Measurements from ENCODE around the gene PHACTR3.

PHACTR3 gene

DNA sequence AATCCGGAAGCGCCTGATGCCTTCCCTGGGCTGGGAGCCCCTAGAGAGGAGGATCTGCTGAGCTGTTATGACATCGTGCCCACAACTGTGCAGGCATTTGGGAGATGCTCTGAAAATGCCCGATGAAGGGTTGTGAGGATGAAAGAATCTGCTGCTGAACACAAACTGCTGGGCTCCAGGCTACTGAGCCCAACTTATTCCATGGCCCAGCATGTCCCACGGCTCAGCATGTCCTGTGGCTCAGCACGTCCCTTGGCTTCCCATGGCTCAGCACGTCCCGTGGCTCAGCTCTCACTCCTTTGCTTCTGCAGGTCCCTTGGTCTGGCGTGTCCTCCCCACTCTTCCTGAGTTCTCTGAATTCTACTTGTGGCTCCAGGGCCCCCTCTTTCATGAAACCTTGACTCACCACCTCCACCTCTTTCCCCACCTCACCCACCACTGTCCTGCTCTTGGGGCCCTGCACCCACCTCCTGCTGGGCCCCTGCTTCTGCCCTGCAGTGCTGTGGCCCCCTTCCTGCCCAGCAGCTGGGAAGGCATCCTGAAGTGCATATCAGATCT lies 80.4 kb downstream of the PHACTR3 start:
- DNase-seq (ENCODE audit: low spot score) = no peak
- TF ChIP-seq, protein P1, sequence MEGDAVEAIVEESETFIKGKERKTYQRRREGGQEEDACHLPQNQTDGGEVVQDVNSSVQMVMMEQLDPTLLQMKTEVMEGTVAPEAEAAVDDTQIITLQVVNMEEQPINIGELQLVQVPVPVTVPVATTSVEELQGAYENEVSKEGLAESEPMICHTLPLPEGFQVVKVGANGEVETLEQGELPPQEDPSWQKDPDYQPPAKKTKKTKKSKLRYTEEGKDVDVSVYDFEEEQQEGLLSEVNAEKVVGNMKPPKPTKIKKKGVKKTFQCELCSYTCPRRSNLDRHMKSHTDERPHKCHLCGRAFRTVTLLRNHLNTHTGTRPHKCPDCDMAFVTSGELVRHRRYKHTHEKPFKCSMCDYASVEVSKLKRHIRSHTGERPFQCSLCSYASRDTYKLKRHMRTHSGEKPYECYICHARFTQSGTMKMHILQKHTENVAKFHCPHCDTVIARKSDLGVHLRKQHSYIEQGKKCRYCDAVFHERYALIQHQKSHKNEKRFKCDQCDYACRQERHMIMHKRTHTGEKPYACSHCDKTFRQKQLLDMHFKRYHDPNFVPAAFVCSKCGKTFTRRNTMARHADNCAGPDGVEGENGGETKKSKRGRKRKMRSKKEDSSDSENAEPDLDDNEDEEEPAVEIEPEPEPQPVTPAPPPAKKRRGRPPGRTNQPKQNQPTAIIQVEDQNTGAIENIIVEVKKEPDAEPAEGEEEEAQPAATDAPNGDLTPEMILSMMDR (IDR thresholded peaks at IDR 0.05; ENCODE audit: borderline replicate concordance, control extremely low read depth, extremely low read depth, insufficient read depth, missing control alignments) = no peak
- in situ Hi-C loops (cut with MboI; ENCODE audit: low sequenced_read_pairs, unreplicated experiment) = no loop called here

DNA sequence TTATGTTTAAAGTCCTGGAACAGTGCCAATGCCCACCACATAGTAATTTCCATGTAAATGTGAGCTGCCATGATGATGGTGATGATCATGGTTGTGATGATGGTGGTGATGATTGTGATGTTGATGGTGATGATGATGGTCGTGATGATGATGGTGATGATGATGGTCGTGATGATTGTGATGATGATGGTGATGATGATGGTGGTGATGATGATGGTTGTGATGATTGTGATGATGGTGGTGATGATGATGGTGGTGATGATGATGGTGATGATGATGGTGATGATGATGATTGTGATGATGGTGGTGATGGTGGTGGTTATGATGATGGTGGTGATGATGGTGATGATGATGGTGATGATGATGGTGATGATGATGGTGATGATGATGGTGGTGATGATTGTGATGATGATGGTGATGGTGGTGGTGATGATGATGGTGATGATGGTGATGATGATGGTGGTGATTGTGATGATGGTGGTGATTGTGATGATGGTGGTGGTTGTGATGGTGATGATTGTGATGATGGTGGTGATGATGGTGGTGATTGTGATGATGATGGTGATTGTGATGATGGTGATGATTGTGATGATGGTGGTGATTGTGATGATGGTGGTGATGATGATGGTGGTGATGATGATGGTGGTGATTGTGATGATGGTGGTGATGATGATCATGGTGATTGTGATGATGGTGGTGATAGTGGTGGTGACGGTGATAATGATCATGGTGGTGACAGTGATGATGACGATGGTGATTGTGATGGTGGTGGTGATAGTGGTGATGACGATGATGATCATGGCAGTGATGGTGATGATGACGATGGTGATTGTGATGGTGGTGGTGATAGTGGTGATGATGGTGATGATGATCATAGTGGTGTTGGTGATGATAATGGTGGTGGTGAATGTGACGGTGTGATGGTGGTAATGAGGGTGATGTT lies 82.3 kb downstream of the PHACTR3 start:
- TF ChIP-seq, protein P1 (IDR thresholded peaks at IDR 0.05; ENCODE audit: borderline replicate concordance, control extremely low read depth, extremely low read depth, insufficient read depth, missing control alignments) = no peak
- DNase-seq (ENCODE audit: low spot score) = no peak
- in situ Hi-C loops (cut with MboI; ENCODE audit: low sequenced_read_pairs, unreplicated experiment) = no loop called here

DNA sequence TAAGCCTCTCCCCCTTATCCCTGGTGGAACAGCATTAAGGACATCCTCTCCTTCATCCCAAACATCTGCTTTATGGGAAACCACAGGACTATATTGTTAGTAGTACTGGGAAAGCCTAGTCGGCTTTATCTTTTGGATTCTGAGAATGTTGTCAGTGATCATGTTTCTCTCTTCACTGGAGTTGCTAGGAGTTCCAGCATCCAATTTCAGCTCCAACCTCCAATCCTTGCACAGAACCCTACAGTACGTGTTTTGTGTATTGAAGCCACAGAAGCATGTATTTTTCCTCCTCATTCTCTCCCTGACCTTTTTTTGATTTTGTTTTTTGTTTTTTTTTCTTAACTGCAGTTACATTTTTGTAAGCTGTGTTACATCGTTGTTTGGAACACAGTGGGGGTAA lies 84.0 kb downstream of the PHACTR3 start:
- DNase-seq (ENCODE audit: low spot score) = no peak
- in situ Hi-C loops (cut with MboI; ENCODE audit: low sequenced_read_pairs, unreplicated experiment) = no loop called here
- TF ChIP-seq, protein P1 (IDR thresholded peaks at IDR 0.05; ENCODE audit: borderline replicate concordance, control extremely low read depth, extremely low read depth, insufficient read depth, missing control alignments) = no peak

GRCh38 chr20:59688999-59689398 lies 84.7 kb downstream of the PHACTR3 start:
- TF ChIP-seq, protein P1 (IDR thresholded peaks at IDR 0.05; ENCODE audit: borderline replicate concordance, control extremely low read depth, extremely low read depth, insufficient read depth, missing control alignments) = no peak
- DNase-seq (ENCODE audit: low spot score) = no peak
- in situ Hi-C loops (cut with MboI; ENCODE audit: low sequenced_read_pairs, unreplicated experiment) = no loop called here

DNA sequence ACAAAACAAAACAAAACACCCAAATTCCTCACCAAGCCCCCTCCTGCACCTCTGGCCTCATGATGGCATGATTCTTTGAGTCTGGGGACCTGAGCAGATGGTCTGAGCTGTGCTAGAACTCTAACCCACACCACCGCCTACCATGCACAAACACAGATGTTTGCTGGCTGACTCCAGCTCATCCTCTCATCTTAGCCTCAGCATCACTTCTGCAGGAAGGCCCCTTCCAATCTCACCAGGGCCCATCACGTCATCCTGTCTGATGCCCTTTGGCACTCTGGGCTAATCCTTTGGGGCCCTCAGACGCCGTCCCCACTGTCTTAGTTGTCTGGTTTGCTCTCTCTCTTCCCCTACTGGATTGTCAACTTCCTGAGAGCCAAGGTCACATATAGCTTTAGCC lies 85.8 kb downstream of the PHACTR3 start:
- DNase-seq (ENCODE audit: low spot score) = no peak
- TF ChIP-seq, protein P1 (IDR thresholded peaks at IDR 0.05; ENCODE audit: borderline replicate concordance, control extremely low read depth, extremely low read depth, insufficient read depth, missing control alignments) = no peak
- in situ Hi-C loops (cut with MboI; ENCODE audit: low sequenced_read_pairs, unreplicated experiment) = no loop called here

DNA sequence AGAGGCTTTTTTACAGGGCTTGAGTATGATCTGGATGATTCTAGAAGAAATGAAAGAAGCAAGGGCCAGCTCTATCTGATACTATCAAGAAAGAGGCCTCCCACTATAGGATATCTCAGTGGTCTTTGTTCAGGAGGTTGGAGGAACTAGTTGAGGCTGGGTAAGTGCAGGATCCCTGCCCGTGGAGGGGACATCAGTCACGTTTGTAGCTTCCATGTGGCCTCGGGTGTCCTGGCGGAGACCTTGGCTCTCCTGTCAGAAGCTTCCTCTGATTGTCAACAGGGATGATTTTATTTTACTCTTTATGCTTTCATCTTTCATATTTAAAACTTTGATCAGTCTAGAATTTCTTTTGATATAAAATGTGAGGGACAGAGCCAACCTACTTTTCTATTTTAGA lies 86.6 kb downstream of the PHACTR3 start:
- in situ Hi-C loops (cut with MboI; ENCODE audit: low sequenced_read_pairs, unreplicated experiment) = no loop called here
- DNase-seq (ENCODE audit: low spot score) = no peak
- TF ChIP-seq, protein P1 (IDR thresholded peaks at IDR 0.05; ENCODE audit: borderline replicate concordance, control extremely low read depth, extremely low read depth, insufficient read depth, missing control alignments) = no peak
